GM12892 (cell line): ENCODE data around the gene PIK3CA.
"Not testable (repeated sequence)": the region's sequence is repeated elsewhere in the genome, so short reads cannot be mapped to it uniquely, and the experiment has no call there.

ENCODE experiments used
- DNase-seq: peaks from one replicate; pipeline ENCODE4 v3.0.0; 2011; ENCODE audit not compliant: insufficient read length
- FAIRE-seq: peaks from 2 replicates; lab custom pipeline; 2011; peaks lifted over from hg19 to GRCh38; lab: Jason Lieb, UNC
- POLR2A ChIP-seq: IDR thresholded peaks from 2 replicates; pipeline ENCODE4 v1.6.1; 2011; ENCODE audit warnings: low read depth, low read length, control low read depth
- POLR2AphosphoS5 ChIP-seq: IDR thresholded peaks from 2 replicates; pipeline ENCODE4 v1.6.1; 2011; ENCODE audit warnings: low read depth, low read length, control low read depth
- TAF1 ChIP-seq: IDR thresholded peaks from 2 replicates; pipeline ENCODE4 v1.6.1; 2011; ENCODE audit warnings: low read depth, mild to moderate bottlenecking, control low read depth, low read length, borderline replicate concordance

Gene PIK3CA

DNA sequence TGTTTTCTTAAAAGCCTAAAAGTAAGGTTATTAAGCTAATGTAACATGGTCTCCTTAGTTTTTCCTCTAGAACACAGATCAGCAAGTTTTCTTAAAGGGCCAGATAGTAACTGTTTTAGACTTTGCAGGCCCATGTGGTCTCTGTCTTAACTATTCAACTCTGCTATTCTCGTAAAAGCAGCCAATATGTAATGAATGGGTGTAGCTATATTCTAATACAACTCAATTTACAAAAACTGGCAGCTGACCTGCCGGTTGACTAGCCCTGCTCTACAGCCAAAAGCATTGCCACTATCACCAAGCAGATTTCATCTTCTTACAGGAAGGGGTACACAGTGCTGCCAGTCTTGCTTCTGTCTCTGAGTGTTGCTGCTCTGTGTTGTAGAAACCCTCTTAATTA lies 75.4 kb downstream of the PIK3CA start:
- DNase-seq (no peak), FAIRE-seq (no peak)
- TF ChIP-seq POLR2AphosphoS5 (no peak), POLR2A (no peak), TAF1 (no peak)

DNA sequence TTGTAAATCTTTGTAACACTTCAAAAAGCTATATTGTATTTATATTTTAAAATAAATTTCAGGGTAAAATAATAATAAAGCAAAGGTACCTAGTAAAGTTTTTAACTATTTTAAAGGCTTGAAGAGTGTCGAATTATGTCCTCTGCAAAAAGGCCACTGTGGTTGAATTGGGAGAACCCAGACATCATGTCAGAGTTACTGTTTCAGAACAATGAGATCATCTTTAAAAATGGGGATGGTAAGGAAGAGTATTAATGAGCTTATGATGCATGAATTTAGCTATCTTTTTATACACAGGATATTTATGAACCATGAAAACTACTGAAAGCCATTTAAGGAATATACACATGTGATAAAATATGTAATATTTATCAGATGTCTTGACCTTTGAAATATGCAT lies 76.4 kb downstream of the PIK3CA start:
- no peak for FAIRE-seq
- no peak for DNase-seq
- TF ChIP-seq POLR2A (no peak), TAF1 (no peak), POLR2AphosphoS5 (no peak)

DNA sequence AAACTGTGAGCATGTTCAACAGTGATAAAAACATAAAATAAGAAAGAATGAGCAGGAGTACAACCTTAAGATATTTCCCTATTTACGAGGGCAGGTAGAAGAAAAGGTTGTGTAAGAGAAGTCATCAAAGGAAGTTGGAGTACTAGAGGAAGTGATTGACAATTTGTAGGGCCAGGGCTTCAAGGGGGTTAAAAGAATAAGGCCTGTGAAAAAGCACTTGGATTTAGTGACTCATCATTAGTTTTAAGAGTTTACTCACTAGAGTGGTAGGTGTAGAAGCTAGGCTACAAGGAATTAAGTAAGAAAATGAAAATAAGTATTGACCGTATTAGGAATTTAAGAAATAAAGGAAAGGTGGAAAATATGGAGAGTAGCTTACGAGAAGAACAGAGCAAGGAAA lies 79.2 kb downstream of the PIK3CA start:
- no peak for FAIRE-seq

DNA sequence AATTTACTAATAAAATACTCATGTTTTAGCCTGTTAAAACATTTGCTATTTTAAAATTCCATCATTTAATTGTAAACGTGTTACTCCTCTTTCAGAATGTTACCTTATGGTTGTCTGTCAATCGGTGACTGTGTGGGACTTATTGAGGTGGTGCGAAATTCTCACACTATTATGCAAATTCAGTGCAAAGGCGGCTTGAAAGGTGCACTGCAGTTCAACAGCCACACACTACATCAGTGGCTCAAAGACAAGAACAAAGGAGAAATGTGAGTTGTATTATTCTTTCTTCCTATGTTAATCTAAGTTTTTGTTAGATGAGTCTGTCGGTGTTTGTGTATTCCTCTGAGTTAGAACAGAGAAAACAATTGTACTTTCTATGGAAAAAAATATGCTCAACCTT lies 81.0 kb downstream of the PIK3CA start:
- DNase-seq, result no peak
- FAIRE-seq, result no peak
- TF ChIP-seq POLR2A (no peak), TAF1 (no peak), POLR2AphosphoS5 (no peak)

More for the DNA sequence above, 79.2 kb downstream of the PIK3CA start:
- DNase-seq, result no peak
- no peak for TF ChIP-seq TAF1
- no peak for TF ChIP-seq POLR2AphosphoS5
- TF ChIP-seq POLR2A, result no peak

GRCh38 chr3:179233043-179233442 lies 84.9 kb downstream of the PIK3CA start:
- no peak for DNase-seq
- TF ChIP-seq TAF1 (no peak), POLR2A (no peak), POLR2AphosphoS5 (no peak)
- no peak for FAIRE-seq

DNA sequence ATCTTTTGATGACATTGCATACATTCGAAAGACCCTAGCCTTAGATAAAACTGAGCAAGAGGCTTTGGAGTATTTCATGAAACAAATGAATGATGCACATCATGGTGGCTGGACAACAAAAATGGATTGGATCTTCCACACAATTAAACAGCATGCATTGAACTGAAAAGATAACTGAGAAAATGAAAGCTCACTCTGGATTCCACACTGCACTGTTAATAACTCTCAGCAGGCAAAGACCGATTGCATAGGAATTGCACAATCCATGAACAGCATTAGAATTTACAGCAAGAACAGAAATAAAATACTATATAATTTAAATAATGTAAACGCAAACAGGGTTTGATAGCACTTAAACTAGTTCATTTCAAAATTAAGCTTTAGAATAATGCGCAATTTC lies 86.0 kb downstream of the PIK3CA start:
- DNase-seq, result no peak
- no peak for FAIRE-seq

DNA sequence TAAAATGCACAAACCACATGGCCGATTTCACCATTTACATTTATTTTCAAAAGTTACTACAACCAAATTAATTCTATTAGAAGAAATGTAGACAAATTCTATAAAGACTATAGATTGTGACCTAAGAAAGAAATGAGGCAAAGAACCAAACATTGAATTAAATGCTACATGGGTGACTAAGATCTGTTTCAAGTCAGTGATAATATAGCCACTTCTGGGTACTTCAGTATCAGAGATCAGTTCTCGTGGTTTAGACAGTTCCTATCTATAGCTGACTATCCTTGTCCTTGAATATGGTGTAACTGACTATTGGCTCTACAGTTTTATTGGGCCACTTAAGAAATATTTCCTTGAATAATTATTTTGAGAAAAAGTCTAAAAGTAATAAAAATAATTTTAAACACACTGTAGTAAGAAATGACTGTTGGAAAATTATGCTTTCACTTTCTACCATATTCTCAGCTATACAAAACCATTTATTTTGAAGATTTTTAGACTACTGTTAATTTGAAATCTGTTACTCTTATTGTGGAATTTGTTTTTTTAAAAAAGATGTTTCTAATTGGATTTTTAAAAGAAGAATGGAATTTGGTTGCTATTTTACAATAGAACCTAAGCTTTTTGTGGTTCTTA lies 88.6 kb downstream of the PIK3CA start:
- FAIRE-seq (peak; percentile 17), DNase-seq (no peak)
- no peak for TF ChIP-seq POLR2A
- TF ChIP-seq POLR2AphosphoS5, result no peak
- no peak for TF ChIP-seq TAF1

More for the DNA sequence above, 86.0 kb downstream of the PIK3CA start:
- TF ChIP-seq POLR2A (no peak), TAF1 (no peak), POLR2AphosphoS5 (no peak)

DNA sequence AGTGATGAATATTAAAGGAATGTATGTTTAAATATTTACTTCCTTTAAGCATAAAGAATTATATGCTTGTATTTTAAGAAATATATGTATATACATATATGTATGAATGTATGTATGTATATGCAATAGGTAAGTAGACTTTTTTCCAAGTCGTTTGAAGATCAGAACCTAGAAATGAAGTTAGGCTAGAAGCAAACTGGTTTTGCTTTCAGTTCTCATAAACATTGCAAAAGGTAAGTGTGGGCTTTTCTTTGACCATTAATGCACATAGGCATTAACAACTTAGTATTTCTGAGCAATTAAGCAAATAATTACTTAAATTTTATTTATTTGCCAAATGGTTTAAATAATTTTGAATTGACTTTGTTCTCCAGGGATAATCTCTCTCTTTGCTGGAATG lies 92.1 kb downstream of the PIK3CA start:
- not testable (repeated sequence) for FAIRE-seq, DNase-seq

- peak; percentile 85 for FAIRE-seq
- DNase-seq, result not testable (repeated sequence)
Observed at GRCh38 chr3:179242859-179243258, 94.7 kb downstream of the PIK3CA start.

- no peak for FAIRE-seq
- TF ChIP-seq POLR2A, result no peak
- TF ChIP-seq POLR2AphosphoS5, result no peak
- TF ChIP-seq TAF1, result no peak
Observed at GRCh38 chr3:179244878-179245277, 96.7 kb downstream of the PIK3CA start.

DNA sequence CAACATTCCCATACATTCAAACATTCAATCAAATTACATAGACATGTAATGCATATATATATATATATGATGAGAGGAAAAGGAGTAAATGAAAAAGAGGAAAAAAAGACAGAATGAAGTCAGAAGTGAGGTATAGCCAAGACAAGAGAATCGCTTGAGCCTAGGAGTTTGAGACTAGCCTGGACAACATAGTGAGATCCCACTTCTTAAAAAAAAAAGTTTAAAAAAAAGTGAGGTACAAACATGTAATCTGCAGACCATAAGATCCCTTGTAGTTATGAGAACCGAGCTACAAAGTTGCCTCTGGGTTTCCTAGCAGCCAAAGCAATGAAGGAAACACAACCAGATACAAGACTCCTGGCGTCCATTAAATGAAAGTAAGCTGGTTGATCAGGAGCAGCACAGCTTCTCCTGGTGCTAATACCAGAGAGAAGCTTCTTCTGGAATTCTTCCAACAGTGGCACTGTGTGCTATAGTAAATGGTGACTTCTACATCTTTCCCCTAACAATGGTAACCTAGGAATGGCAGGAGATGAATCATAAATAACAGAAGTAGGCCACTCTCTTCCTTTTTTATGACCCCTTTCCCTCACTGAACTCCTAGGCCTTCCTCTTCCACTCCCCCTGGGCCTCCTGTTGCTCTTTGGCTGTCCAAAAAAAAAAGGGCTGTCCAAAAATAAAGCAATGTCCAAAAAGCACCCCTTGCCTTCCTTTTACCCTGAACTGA lies 99.3 kb downstream of the PIK3CA start:
- FAIRE-seq, result no peak

More at GRCh38 chr3:179244878-179245277, 96.7 kb downstream of the PIK3CA start:
- no peak for DNase-seq

GRCh38 chr3:179250803-179251476 lies 102.8 kb downstream of the PIK3CA start, which contains the start of gene KCNMB3:
KCNMB3 (minus strand) TSS chr3:179251114; CDS start chr3:179250990, 124 bp downstream.
- TF ChIP-seq POLR2AphosphoS5, result no peak
- no peak for TF ChIP-seq POLR2A
- TF ChIP-seq TAF1, result no peak

More for the DNA sequence above, 99.3 kb downstream of the PIK3CA start:
- TF ChIP-seq POLR2A (no peak), POLR2AphosphoS5 (no peak), TAF1 (no peak)
- DNase-seq, result no peak

More at GRCh38 chr3:179250803-179251476, 102.8 kb downstream of the PIK3CA start, which contains the start of gene KCNMB3:
- DNase-seq (no peak), FAIRE-seq (no peak)
